ENCODE results near the gene PTGFRN.

DNA sequence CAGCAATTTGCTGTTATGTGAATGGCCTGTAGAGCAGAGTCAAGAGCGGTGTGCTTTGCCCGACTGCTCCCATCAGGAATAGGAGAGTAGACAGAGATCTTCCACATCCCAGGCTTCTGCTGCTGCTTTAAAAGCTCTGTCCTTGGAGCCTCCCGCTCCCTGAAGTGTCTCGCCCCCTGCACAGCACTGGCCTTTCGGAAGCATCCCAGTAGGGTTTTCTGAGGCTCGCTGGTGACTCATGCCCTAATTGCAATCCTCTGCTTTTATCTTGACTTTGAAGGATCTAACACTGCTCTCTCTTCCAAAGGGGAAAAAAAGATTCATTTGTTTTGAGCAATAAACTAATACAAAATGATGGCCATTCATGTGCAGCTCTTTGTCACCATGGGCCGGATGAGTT lies 78.5 kb downstream of the PTGFRN start:
- TF ChIP-seq POLR2AphosphoS5 (IDR thresholded peaks at IDR 0.05): no peak
- TF ChIP-seq, protein P1, sequence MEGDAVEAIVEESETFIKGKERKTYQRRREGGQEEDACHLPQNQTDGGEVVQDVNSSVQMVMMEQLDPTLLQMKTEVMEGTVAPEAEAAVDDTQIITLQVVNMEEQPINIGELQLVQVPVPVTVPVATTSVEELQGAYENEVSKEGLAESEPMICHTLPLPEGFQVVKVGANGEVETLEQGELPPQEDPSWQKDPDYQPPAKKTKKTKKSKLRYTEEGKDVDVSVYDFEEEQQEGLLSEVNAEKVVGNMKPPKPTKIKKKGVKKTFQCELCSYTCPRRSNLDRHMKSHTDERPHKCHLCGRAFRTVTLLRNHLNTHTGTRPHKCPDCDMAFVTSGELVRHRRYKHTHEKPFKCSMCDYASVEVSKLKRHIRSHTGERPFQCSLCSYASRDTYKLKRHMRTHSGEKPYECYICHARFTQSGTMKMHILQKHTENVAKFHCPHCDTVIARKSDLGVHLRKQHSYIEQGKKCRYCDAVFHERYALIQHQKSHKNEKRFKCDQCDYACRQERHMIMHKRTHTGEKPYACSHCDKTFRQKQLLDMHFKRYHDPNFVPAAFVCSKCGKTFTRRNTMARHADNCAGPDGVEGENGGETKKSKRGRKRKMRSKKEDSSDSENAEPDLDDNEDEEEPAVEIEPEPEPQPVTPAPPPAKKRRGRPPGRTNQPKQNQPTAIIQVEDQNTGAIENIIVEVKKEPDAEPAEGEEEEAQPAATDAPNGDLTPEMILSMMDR (IDR thresholded peaks at IDR 0.05): no peak
- TF ChIP-seq EP300 (IDR thresholded peaks at IDR 0.05): no peak
- TF ChIP-seq POLR2A (IDR thresholded peaks at IDR 0.05): no peak

Data from sigmoid colon (tissue), 4 donors.